ENCODE results near the gene MGMT.

The MGMT gene

DNA sequence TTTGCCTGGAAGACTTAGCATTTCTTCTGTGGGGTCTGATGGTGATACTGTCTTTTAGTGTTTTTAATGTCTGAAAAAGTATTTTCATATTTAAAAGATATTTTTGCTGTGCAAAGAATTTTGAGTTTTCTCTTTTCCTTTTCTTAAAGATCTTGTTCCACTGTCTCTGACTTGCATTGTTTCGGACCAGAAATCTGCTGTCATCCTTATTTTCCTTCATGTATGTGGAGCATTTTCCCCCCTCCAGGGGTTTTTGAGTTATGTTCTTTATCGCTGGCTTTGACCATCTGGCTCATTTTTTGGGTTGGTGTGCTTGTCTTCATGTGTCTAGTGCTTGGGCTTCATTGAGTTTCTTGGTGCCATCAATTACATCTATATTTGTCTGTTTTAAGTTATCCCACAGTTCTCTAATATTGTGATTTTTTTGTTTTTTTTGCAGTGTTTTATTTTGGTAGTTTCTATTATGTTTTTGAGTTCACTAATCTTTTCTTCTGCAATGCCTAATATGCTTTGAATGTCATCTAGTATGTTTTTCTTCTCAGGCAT lies 119.9 kb downstream of the MGMT start:
- Histone ChIP-seq H3K36me3 (ENCODE audit: insufficient read depth, low read length) (peaks cover 4% of the 10 kb centered on the region; the same call in 1 of the 2 replicates), H3K4me3 (ENCODE audit: low read depth, low read length) (no peak overlapping the region)

DNA sequence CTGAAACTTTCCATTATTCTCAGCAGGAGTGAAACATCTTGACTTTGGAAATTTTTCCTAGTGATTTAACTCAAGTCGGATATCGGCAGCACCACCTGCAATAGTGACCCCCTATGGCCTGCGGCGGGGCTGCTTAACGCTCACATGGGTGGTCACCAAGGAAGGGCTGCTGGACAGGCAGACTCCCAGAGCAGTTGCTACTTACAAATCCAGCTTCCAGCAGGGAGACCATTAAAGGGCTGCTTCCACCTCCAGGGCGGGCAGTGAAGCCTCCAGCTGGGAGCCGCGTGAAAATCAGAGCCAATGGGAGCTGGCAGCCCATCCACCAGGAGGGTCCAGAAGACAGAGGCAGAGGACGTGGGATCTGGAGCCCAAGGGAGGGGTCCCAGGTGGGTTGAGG lies 122.5 kb downstream of the MGMT start:
- no peaks in the 10 kb centered on the region for H3K79me2 ChIP-seq (ENCODE audit: control insufficient read depth, insufficient read depth, low read length, unreplicated experiment)
- H3K27ac ChIP-seq (ENCODE audit: low read depth, low read length) = no peak overlapping the region
- no peak overlapping the region for H3K4me3 ChIP-seq (ENCODE audit: low read depth, low read length)
- H3K4me1 ChIP-seq (ENCODE audit: control insufficient read depth, insufficient read depth, low read length, unreplicated experiment) = no peaks in the 10 kb centered on the region
- H3K27me3 ChIP-seq (ENCODE audit: insufficient read depth, low read length) = no peaks in the 10 kb centered on the region
- peaks cover 4% of the 10 kb centered on the region; the same call in 1 of the 2 replicates for H3K36me3 ChIP-seq (ENCODE audit: insufficient read depth, low read length)
- H2AFZ ChIP-seq (ENCODE audit: low read length, unreplicated experiment) = no peak overlapping the region

More for the DNA sequence above, 119.9 kb downstream of the MGMT start:
- H3K4me1 ChIP-seq (ENCODE audit: control insufficient read depth, insufficient read depth, low read length, unreplicated experiment) = no peaks in the 10 kb centered on the region
- H3K27me3 ChIP-seq (ENCODE audit: insufficient read depth, low read length) = no peaks in the 10 kb centered on the region
- no peak overlapping the region for H3K27ac ChIP-seq (ENCODE audit: low read depth, low read length)
- no peak overlapping the region for H2AFZ ChIP-seq (ENCODE audit: low read length, unreplicated experiment)
- H3K79me2 ChIP-seq (ENCODE audit: control insufficient read depth, insufficient read depth, low read length, unreplicated experiment) = no peaks in the 10 kb centered on the region

DNA sequence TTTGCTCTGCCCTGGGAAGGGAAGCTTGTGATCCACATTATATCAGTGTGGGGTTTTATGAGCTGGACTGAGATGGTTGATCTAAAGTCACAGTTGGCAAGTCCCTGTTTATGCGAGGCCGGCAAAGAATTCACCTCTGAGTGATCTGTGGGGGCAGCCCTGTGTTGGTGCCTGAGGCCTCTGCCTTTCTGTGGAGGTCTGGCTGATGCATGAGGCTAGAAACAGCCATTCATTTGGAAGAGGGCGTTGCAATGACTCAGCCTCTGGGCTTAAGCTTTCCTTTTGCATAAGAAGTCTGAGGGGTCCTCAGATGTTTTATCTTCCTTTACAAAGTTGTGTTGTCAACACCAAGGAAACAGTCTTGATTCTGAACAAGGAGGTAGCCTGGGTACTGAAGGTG lies 126.9 kb downstream of the MGMT start:
- no peak overlapping the region for H3K27ac ChIP-seq (ENCODE audit: low read depth, low read length)
- H2AFZ ChIP-seq (ENCODE audit: low read length, unreplicated experiment) = no peak overlapping the region
- no peaks in the 10 kb centered on the region for H3K79me2 ChIP-seq (ENCODE audit: control insufficient read depth, insufficient read depth, low read length, unreplicated experiment)
- no peaks in the 10 kb centered on the region for H3K4me1 ChIP-seq (ENCODE audit: control insufficient read depth, insufficient read depth, low read length, unreplicated experiment)
- H3K27me3 ChIP-seq (ENCODE audit: insufficient read depth, low read length) = no peaks in the 10 kb centered on the region
- H3K4me3 ChIP-seq (ENCODE audit: low read depth, low read length) = no peak overlapping the region
- no peaks in the 10 kb centered on the region for H3K36me3 ChIP-seq (ENCODE audit: insufficient read depth, low read length)

DNA sequence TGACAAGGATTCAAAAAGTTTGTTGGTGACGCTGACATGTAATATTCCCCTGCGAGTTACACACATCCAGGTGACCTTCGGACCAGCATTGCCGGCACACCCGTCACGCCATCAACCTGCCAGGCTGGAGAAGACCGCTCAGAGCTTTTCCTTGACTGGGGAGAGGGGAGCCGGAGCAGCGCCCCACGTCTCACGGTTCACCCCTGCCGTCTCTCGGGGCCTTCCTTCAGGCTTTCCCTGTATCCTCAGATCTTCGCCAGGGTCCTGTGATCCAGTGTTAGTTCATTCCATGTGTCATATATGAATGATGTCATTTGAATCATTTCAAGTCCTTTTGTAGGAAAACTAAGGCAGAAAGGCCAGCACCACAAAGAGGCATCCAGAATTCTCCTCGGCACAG lies 127.8 kb downstream of the MGMT start:
- H3K79me2 ChIP-seq (ENCODE audit: control insufficient read depth, insufficient read depth, low read length, unreplicated experiment) = no peaks in the 10 kb centered on the region
- H2AFZ ChIP-seq (ENCODE audit: low read length, unreplicated experiment) = no peak overlapping the region
- H3K27ac ChIP-seq (ENCODE audit: low read depth, low read length) = no peak overlapping the region
- no peaks in the 10 kb centered on the region for H3K36me3 ChIP-seq (ENCODE audit: insufficient read depth, low read length)
- no peaks in the 10 kb centered on the region for H3K4me1 ChIP-seq (ENCODE audit: control insufficient read depth, insufficient read depth, low read length, unreplicated experiment)
- no peak overlapping the region for H3K4me3 ChIP-seq (ENCODE audit: low read depth, low read length)
- no peaks in the 10 kb centered on the region for H3K27me3 ChIP-seq (ENCODE audit: insufficient read depth, low read length)

DNA sequence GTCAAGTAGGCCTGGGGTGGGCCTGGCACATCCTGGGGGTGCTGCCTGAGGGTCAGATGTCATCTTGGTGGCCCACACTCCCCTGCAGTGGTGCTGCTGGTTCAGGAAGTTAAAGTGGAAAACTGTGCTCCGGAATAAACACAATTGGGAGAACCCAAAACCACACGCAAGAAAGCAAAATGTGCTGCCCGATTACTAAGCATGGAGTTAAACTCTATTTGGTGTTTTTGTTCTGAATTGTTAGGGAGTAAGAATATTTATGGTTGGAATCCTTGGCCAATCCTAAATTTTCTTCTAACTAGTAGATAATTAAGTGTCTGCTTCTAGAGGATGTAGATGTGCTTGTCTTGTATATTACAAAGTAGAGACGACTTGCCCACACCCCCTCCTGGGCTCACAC lies 131.4 kb downstream of the MGMT start:
- Histone ChIP-seq H3K4me1 (ENCODE audit: control insufficient read depth, insufficient read depth, low read length, unreplicated experiment) (no peaks in the 10 kb centered on the region), H3K27ac (ENCODE audit: low read depth, low read length) (no peak overlapping the region), H3K79me2 (ENCODE audit: control insufficient read depth, insufficient read depth, low read length, unreplicated experiment) (no peaks in the 10 kb centered on the region), H2AFZ (ENCODE audit: low read length, unreplicated experiment) (no peak overlapping the region), H3K36me3 (ENCODE audit: insufficient read depth, low read length) (no peaks in the 10 kb centered on the region), H3K4me3 (ENCODE audit: low read depth, low read length) (no peak overlapping the region), H3K27me3 (ENCODE audit: insufficient read depth, low read length) (no peaks in the 10 kb centered on the region)

DNA sequence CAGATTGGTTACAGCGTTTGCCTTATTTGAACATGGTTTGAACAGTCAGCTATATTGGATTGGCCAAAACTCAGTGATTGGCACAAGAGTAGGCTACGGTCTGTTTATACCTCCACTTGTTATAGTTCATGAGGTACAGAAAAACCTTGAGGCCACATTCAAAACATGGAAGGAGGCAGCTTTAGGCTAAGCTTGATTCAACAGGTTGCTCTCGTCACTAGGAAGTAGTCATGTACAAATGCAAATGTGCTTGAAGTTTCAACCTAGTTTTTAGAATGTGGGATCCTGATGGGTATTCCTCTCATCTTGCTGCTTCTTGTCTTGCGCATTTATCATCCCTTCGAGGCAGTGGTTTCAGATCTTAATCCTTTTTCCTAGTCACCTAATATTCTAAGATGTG lies 132.1 kb downstream of the MGMT start:
- H3K79me2 ChIP-seq (ENCODE audit: control insufficient read depth, insufficient read depth, low read length, unreplicated experiment) = no peaks in the 10 kb centered on the region
- no peaks in the 10 kb centered on the region for H3K27me3 ChIP-seq (ENCODE audit: insufficient read depth, low read length)

DNA sequence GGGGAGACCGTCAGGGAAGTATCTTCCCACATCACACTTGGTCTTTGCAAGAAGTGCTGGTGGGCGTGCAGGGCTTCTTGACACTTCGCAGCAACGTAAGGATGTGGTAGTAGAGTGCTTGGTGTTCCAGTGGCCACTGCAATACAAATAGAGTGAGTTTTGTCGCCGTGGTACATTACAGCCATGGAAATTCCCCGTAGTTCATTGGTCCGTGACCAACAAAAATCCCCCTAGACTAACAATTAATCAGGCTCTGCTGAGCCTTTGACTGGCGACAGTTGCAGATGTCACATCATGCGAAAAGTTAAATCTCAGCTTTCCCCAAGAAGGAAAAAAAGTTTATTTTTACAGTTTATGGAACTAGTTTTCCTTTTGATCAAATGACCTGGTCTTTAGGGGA lies 134.7 kb downstream of the MGMT start:
- no peaks in the 10 kb centered on the region for H3K4me1 ChIP-seq (ENCODE audit: control insufficient read depth, insufficient read depth, low read length, unreplicated experiment)
- H3K4me3 ChIP-seq (ENCODE audit: low read depth, low read length) = no peak overlapping the region
- no peaks in the 10 kb centered on the region for H3K27me3 ChIP-seq (ENCODE audit: insufficient read depth, low read length)
- H2AFZ ChIP-seq (ENCODE audit: low read length, unreplicated experiment) = no peak overlapping the region
- H3K27ac ChIP-seq (ENCODE audit: low read depth, low read length) = no peak overlapping the region
- H3K36me3 ChIP-seq (ENCODE audit: insufficient read depth, low read length) = no peaks in the 10 kb centered on the region
- no peaks in the 10 kb centered on the region for H3K79me2 ChIP-seq (ENCODE audit: control insufficient read depth, insufficient read depth, low read length, unreplicated experiment)

More for the DNA sequence above, 132.1 kb downstream of the MGMT start:
- Histone ChIP-seq H2AFZ (ENCODE audit: low read length, unreplicated experiment) (no peak overlapping the region), H3K4me1 (ENCODE audit: control insufficient read depth, insufficient read depth, low read length, unreplicated experiment) (no peaks in the 10 kb centered on the region), H3K36me3 (ENCODE audit: insufficient read depth, low read length) (no peaks in the 10 kb centered on the region), H3K27ac (ENCODE audit: low read depth, low read length) (no peak overlapping the region), H3K4me3 (ENCODE audit: low read depth, low read length) (no peak overlapping the region)

DNA sequence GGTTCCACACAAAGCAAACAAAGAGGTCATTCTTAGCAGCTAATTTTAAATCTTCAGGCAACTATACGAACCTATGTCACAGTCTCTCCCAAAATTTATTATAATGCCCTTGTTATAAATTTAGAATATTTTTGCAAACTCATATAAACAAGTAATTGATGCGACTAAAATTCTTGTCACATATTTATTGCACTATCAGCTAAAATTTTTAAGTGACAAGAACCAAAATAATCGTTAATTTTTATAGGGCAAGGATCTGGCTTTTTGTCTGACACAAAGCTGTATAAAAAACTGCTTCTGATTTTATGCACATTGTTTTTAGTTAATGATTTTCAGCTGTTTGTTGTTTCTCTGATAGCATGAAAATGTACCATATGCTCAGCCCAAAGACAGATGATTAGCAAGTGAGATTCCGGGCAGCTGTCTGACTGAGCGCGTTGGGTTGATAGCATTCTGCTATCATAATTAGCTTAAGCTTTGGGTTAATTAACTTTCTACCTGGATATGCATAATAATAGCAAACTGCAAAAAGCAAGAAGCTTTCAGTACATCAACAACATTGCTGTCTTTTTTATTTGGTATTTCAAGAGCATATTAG lies 136.0 kb downstream of the MGMT start:
- Histone ChIP-seq H2AFZ (ENCODE audit: low read length, unreplicated experiment) (no peak overlapping the region), H3K79me2 (ENCODE audit: control insufficient read depth, insufficient read depth, low read length, unreplicated experiment) (no peaks in the 10 kb centered on the region), H3K36me3 (ENCODE audit: insufficient read depth, low read length) (no peaks in the 10 kb centered on the region), H3K4me3 (ENCODE audit: low read depth, low read length) (no peak overlapping the region), H3K27me3 (ENCODE audit: insufficient read depth, low read length) (no peaks in the 10 kb centered on the region), H3K27ac (ENCODE audit: low read depth, low read length) (no peak overlapping the region), H3K4me1 (ENCODE audit: control insufficient read depth, insufficient read depth, low read length, unreplicated experiment) (no peaks in the 10 kb centered on the region)

DNA sequence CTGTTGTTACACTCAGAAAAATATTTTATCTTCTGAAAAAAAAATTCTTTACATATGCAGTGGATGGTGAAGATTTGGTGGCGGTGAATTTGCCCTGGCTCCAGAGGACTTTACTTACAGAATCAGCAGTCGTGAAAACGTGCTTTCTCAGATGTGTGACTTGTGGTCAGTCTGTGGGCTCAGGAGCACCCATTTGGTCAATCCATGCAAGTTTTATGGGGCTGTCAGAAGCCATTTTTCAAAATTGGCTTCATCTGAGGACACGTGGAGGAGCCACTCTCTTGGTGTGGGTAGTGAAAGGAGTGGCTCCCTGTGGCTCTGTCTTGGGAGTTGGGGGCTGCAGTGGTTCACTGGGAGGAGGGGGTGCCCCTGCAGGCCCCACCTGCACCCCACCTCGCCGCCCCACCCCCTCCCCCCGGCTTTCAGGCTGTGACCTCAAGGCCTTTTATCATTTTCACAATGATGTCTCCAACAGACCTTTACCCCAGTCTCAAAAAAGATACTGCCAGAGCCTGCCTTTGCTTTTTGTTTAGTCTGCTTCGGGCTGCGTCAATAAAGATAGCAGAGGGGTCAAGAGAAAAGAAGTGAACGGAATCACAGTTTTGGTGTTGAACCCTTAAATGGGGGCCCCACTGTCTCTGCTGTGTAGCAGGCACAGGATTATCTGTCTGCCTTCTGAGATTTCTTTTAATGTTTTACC lies 137.4 kb downstream of the MGMT start:
- Histone ChIP-seq H3K79me2 (ENCODE audit: control insufficient read depth, insufficient read depth, low read length, unreplicated experiment) (no peaks in the 10 kb centered on the region), H3K27me3 (ENCODE audit: insufficient read depth, low read length) (no peaks in the 10 kb centered on the region), H3K4me3 (ENCODE audit: low read depth, low read length) (no peak overlapping the region), H3K4me1 (ENCODE audit: control insufficient read depth, insufficient read depth, low read length, unreplicated experiment) (no peaks in the 10 kb centered on the region), H3K27ac (ENCODE audit: low read depth, low read length) (no peak overlapping the region), H2AFZ (ENCODE audit: low read length, unreplicated experiment) (no peak overlapping the region), H3K36me3 (ENCODE audit: insufficient read depth, low read length) (no peaks in the 10 kb centered on the region)

DNA sequence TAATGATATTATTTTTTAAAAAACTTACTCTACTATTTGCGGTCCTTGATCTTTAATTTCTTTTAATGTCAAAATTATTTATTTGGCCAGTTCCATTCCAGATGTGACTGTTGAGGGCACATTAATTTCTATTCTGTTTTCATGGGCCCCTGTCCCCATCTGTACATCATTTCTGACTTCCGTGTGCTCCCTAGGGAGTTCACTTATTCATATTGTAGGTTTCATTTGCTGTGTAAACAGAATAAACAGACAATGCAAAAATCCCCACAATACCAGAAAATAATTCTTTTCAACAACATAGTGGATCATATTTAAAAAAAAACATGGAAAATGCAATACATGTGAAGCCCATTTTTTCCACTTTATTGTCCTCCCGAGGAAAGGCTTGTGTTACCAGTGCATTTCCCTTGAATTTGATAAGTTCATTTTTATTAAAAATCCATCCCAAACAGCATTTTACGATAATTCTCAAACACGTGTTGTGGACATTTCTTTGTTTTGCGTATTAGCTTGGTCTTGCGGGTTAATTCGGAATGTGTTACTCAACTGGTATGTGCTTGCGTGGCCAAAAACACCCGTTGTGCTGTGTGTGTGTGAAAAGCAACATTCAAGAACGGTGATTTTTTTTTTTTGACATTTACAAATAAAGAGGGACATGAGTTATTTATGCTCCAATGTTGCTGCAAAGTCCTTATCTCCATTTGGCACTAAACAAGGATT lies 138.4 kb downstream of the MGMT start:
- Histone ChIP-seq H3K4me3 (ENCODE audit: low read depth, low read length) (no peak overlapping the region), H3K36me3 (ENCODE audit: insufficient read depth, low read length) (no peaks in the 10 kb centered on the region), H2AFZ (ENCODE audit: low read length, unreplicated experiment) (no peak overlapping the region), H3K79me2 (ENCODE audit: control insufficient read depth, insufficient read depth, low read length, unreplicated experiment) (no peaks in the 10 kb centered on the region), H3K4me1 (ENCODE audit: control insufficient read depth, insufficient read depth, low read length, unreplicated experiment) (no peaks in the 10 kb centered on the region), H3K27ac (ENCODE audit: low read depth, low read length) (no peak overlapping the region), H3K27me3 (ENCODE audit: insufficient read depth, low read length) (no peaks in the 10 kb centered on the region)

Measured in ACC112 (cell line).